H9 (cell line): ENCODE measurements around the gene NDUFS6. TPM values are rescaled to one million over a fixed set of nuclear protein-coding genes. Genes with fewer than 3 reads are reported as not detected.

Experiments
- DNase-seq: peaks from one replicate; pipeline ENCODE4 v3.0.0-alpha.2; 2017
- H2AFZ ChIP-seq: one replicate; pipeline ENCODE4 v1.6.1; 2013; ENCODE audit warnings: mild to moderate bottlenecking, low read length, control low read depth, moderate library complexity
- H2AK5ac ChIP-seq: 2 replicates; pipeline ENCODE4 v1.6.1; 2013; ENCODE audit warnings: low read length, control low read depth, mixed read lengths; ENCODE audit not compliant: insufficient read length
- H2BK120ac ChIP-seq: one replicate; pipeline ENCODE4 v1.6.1; 2013; ENCODE audit warnings: low read depth, mild to moderate bottlenecking, low read length, control low read depth, inconsistent platforms; ENCODE audit not compliant: poor library complexity, severe bottlenecking
- H2BK12ac ChIP-seq: 2 replicates; pipeline ENCODE4 v1.6.1; 2013; ENCODE audit warnings: low read length, control low read depth, mixed read lengths, low read depth; ENCODE audit not compliant: insufficient read length
- H2BK15ac ChIP-seq: 2 replicates; pipeline ENCODE4 v1.6.1; 2013; ENCODE audit warnings: low read depth, low read length, control low read depth
- H2BK20ac ChIP-seq: one replicate; pipeline ENCODE4 v1.6.1; 2013; ENCODE audit warnings: low read depth, mild to moderate bottlenecking, low read length, control low read depth, inconsistent platforms; ENCODE audit not compliant: poor library complexity, severe bottlenecking
- H2BK5ac ChIP-seq: 2 replicates; pipeline ENCODE4 v1.6.1; 2013; ENCODE audit warnings: low read length, control low read depth, mixed read lengths; ENCODE audit not compliant: insufficient read length
- H3K14ac ChIP-seq: 2 replicates; pipeline ENCODE4 v1.6.1; 2013; ENCODE audit warnings: low read length, control low read depth; ENCODE audit not compliant: insufficient read depth
- H3K18ac ChIP-seq: 2 replicates; pipeline ENCODE4 v1.6.1; 2013; ENCODE audit warnings: low read depth, mild to moderate bottlenecking, mixed read lengths, low read length, control low read depth; ENCODE audit not compliant: insufficient read length
- H3K23ac ChIP-seq: 2 replicates; pipeline ENCODE4 v1.6.1; 2013; ENCODE audit warnings: low read length, control low read depth, mixed read lengths, low read depth; ENCODE audit not compliant: insufficient read length
- H3K23me2 ChIP-seq: 2 replicates; pipeline ENCODE4 v1.6.1; 2013; ENCODE audit warnings: low read depth, mild to moderate bottlenecking, mixed read lengths, low read length, control low read depth; ENCODE audit not compliant: insufficient read length, poor library complexity, severe bottlenecking
- H3K27ac ChIP-seq: 2 replicates; pipeline ENCODE4 v1.5.1; 2013; ENCODE audit warnings: low read length, control low read depth, mixed read lengths, low read depth; ENCODE audit not compliant: insufficient read length
- H3K27me3 ChIP-seq: 2 replicates; pipeline ENCODE4 v1.6.1; 2013; ENCODE audit warnings: low read length, control low read depth, inconsistent platforms; ENCODE audit not compliant: insufficient read depth
- H3K4ac ChIP-seq: 2 replicates; pipeline ENCODE4 v1.6.1; 2013; ENCODE audit warnings: low read depth, mild to moderate bottlenecking, control low read depth, inconsistent platforms, low read length, moderate library complexity
- H3K4me1 ChIP-seq: 2 replicates; pipeline ENCODE4 v1.6.1; 2013; ENCODE audit warnings: low read length, control low read depth, inconsistent platforms; ENCODE audit not compliant: insufficient read depth
- H3K4me2 ChIP-seq: 2 replicates; pipeline ENCODE4 v1.6.1; 2013; ENCODE audit warnings: low read length, control low read depth, mixed read lengths; ENCODE audit not compliant: insufficient read length, insufficient read depth
- H3K56ac ChIP-seq: 2 replicates; pipeline ENCODE4 v1.6.1; 2013; ENCODE audit warnings: low read depth, mild to moderate bottlenecking, mixed read lengths, low read length, control low read depth; ENCODE audit not compliant: insufficient read length
- H3K79me1 ChIP-seq: 2 replicates; pipeline ENCODE4 v1.6.1; 2013; ENCODE audit warnings: low read depth, mild to moderate bottlenecking, moderate library complexity, low read length, control low read depth, inconsistent platforms; ENCODE audit not compliant: insufficient read depth, poor library complexity, severe bottlenecking
- H3K79me2 ChIP-seq: 2 replicates; pipeline ENCODE4 v1.6.1; 2013; ENCODE audit warnings: low read length, control low read depth, inconsistent platforms; ENCODE audit not compliant: insufficient read depth
- H3K9ac ChIP-seq: 2 replicates; pipeline ENCODE4 v1.6.1; 2013; ENCODE audit warnings: low read length, control low read depth, mixed read lengths; ENCODE audit not compliant: insufficient read length; ENCODE audit errors: extremely low read depth
- H3K9me3 ChIP-seq: one replicate; pipeline ENCODE4 v1.6.1; 2013; ENCODE audit warnings: low read depth, low read length, inconsistent platforms; ENCODE audit not compliant: control insufficient read depth
- H3T11ph ChIP-seq: one replicate; pipeline ENCODE4 v1.6.1; 2013; ENCODE audit warnings: mild to moderate bottlenecking, low read length, control low read depth, inconsistent platforms
- H4K20me1 ChIP-seq: one replicate; pipeline ENCODE4 v1.6.1; 2013; ENCODE audit not compliant: control insufficient read depth, insufficient read length, insufficient read depth
- H4K5ac ChIP-seq: 2 replicates; pipeline ENCODE4 v1.6.1; 2013; ENCODE audit warnings: low read depth, mild to moderate bottlenecking, mixed read lengths, low read length, control low read depth; ENCODE audit not compliant: insufficient read length
- H4K8ac ChIP-seq: replicated peaks from 2 replicates; pipeline ENCODE4 v1.6.1; 2013; ENCODE audit warnings: low read length, control low read depth, mixed read lengths, low read depth; ENCODE audit not compliant: insufficient read length
- H4K91ac ChIP-seq: 2 replicates; pipeline ENCODE4 v1.6.1; 2013; ENCODE audit warnings: low read depth, mild to moderate bottlenecking, moderate library complexity, mixed read lengths, low read length, control low read depth; ENCODE audit not compliant: insufficient read length
- H3K27ac Mint-ChIP-seq, 3 experiments: 2 replicates in 2 of 3; 3 replicates in 1 of 3; pipeline ENCODE4 v1.8.0; 2020 to 2021; ENCODE audit warnings: mixed read lengths in 3 of 3, mild to moderate bottlenecking in 1 of 3, moderate library complexity in 1 of 3
- H3K27me3 Mint-ChIP-seq: 2 replicates; pipeline ENCODE4 v1.8.0; 2021; ENCODE audit warnings: low read depth, mild to moderate bottlenecking, moderate library complexity, mixed read lengths
- H3K36me3 Mint-ChIP-seq, 3 experiments: 2 replicates in 2 of 3; 3 replicates in 1 of 3; pipeline ENCODE4 v1.8.0; 2020 to 2021; ENCODE audit warnings: low read depth in 3 of 3, mixed read lengths in 3 of 3; ENCODE audit not compliant: insufficient read depth in 1 of 3
- H3K4me1 Mint-ChIP-seq, 2 experiments: 2 replicates each; pipeline ENCODE4 v1.8.0; 2020; ENCODE audit warnings: mixed read lengths in 2 of 2
- H3K4me3 Mint-ChIP-seq, 2 experiments: 2 replicates in 1 of 2; 3 replicates in 1 of 2; pipeline ENCODE4 v1.8.0; 2020 to 2021; ENCODE audit warnings: mild to moderate bottlenecking in 2 of 2, mixed read lengths in 2 of 2, moderate library complexity in 1 of 2
- H3K9me3 Mint-ChIP-seq, 2 experiments: 2 replicates in 1 of 2; 3 replicates in 1 of 2; pipeline ENCODE4 v1.8.0; 2020; ENCODE audit warnings: mild to moderate bottlenecking in 2 of 2, mixed read lengths in 2 of 2, moderate library complexity in 1 of 2
- WGBS: extraction: QIAGEN DNeasy Blood & Tissue Kit; methylation state at CpG from one replicate; pipeline ENCODE4 v1.1.7; 2013; ENCODE audit warnings: missing lambda C conversion rate, low lambda C conversion rate, mixed read lengths; ENCODE audit not compliant: insufficient read length; ENCODE audit errors: extremely low coverage; 5-methylcytosine and 5-hydroxymethylcytosine counted together
- total RNA-seq: library from RNA; stranded (reverse); gene quantifications from 2 replicates; pipeline ENCODE4 v1.2.1, GENCODE V29; 2021
- TF ChIP-seq, protein P1 (sequence below): fragments of 200-600 bp; sonication (generic); conservative IDR thresholded peaks from 3 replicates; pipeline ENCODE4 v1.8.0; 2021; ENCODE audit warnings: antibody characterized with exemption, mild to moderate bottlenecking

NDUFS6 gene
- total RNA-seq, 1 experiment from 2014 or later, result 62.5 TPM

GRCh38 chr5:1793966-1794900 lies 7.0 kb upstream of the NDUFS6 start:
- no peak overlapping the region for H3T11ph ChIP-seq
- no peak overlapping the region for H4K91ac ChIP-seq
- Mint-ChIP-seq H3K4me1 (peaks cover 22 to 25% of the 10 kb centered on the region in 2 experiments), H3K4me3 (no peak overlapping the region; a peak in 1 of 5 replicates), H3K9me3 (no peaks in the 10 kb centered on the region), H3K27ac (peak overlapping the region in 1 of 3 experiments; percentile 77; a peak in 1 of 7 replicates), H3K36me3 (peaks cover 12 to 29% (median 25%) of the 10 kb centered on the region in 3 experiments), H3K27me3 (no peaks in the 10 kb centered on the region)
- H3K14ac ChIP-seq, result no peak overlapping the region
- DNase-seq, result no peak
- H3K79me2 ChIP-seq, result peaks cover 3% of the 10 kb centered on the region; the same call in 1 of the 2 replicates
- H2BK15ac ChIP-seq, result no peak overlapping the region
- H3K27ac ChIP-seq, result no peak overlapping the region
- no peak overlapping the region for H3K56ac ChIP-seq
- H4K5ac ChIP-seq, result no peak overlapping the region
- H3K4me2 ChIP-seq, result no peak overlapping the region
- H2BK20ac ChIP-seq, result no peak overlapping the region
- no peaks in the 10 kb centered on the region for H3K27me3 ChIP-seq
- H2AK5ac ChIP-seq, result no peak overlapping the region
- H4K20me1 ChIP-seq, result no peaks in the 10 kb centered on the region
- no peak overlapping the region for H3K4ac ChIP-seq
- TF ChIP-seq, protein P1, sequence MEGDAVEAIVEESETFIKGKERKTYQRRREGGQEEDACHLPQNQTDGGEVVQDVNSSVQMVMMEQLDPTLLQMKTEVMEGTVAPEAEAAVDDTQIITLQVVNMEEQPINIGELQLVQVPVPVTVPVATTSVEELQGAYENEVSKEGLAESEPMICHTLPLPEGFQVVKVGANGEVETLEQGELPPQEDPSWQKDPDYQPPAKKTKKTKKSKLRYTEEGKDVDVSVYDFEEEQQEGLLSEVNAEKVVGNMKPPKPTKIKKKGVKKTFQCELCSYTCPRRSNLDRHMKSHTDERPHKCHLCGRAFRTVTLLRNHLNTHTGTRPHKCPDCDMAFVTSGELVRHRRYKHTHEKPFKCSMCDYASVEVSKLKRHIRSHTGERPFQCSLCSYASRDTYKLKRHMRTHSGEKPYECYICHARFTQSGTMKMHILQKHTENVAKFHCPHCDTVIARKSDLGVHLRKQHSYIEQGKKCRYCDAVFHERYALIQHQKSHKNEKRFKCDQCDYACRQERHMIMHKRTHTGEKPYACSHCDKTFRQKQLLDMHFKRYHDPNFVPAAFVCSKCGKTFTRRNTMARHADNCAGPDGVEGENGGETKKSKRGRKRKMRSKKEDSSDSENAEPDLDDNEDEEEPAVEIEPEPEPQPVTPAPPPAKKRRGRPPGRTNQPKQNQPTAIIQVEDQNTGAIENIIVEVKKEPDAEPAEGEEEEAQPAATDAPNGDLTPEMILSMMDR, result no peak
- no peaks in the 10 kb centered on the region for H3K9me3 ChIP-seq
- no peak overlapping the region for H2AFZ ChIP-seq
- peaks cover 6% of the 10 kb centered on the region for H3K79me1 ChIP-seq
- H4K8ac ChIP-seq, result no peak overlapping the region
- no peak overlapping the region for H2BK12ac ChIP-seq
- peaks cover 3% of the 10 kb centered on the region; the same call in 1 of the 2 replicates for H3K4me1 ChIP-seq
- no peak overlapping the region for H2BK120ac ChIP-seq
- no peak overlapping the region for H2BK5ac ChIP-seq
- peaks cover 4% of the 10 kb centered on the region for H3K23me2 ChIP-seq
- WGBS, result no CpG with 5 or more reads among the region's 33 CpGs
- no peak overlapping the region for H3K18ac ChIP-seq
- H3K9ac ChIP-seq, result no peak overlapping the region
- no peak overlapping the region for H3K23ac ChIP-seq
